Sigmoid colon (tissue), 7 donors: ENCODE measurements around the gene SLC9A9. TPM values are rescaled to one million over a fixed set of nuclear protein-coding genes. Genes with fewer than 3 reads are reported as not detected.

Experiments
- DNase-seq: peaks from one replicate; pipeline ENCODE4 v3.0.0-alpha.2; 2019
- H3K27ac ChIP-seq, 4 donors: fragments of 200-600 bp; sonication (generic); one replicate each; pipeline ENCODE4 v1.5.1; 2016 to 2019; ENCODE audit warnings: mild to moderate bottlenecking in 1 of 4
- H3K27me3 ChIP-seq, 3 donors: fragments of 200-600 bp; sonication (generic); one replicate each; pipeline ENCODE4 v1.5.1; 2019; ENCODE audit warnings: mild to moderate bottlenecking in 1 of 3
- H3K36me3 ChIP-seq, 4 donors: fragments of 200-600 bp; sonication (generic); one replicate each; pipeline ENCODE4 v1.5.1; 2016 to 2019
- H3K4me1 ChIP-seq, 4 donors: fragments of 200-600 bp; sonication (generic); one replicate each; pipeline ENCODE4 v1.5.1; 2017 to 2019
- H3K4me3 ChIP-seq, 4 donors: fragments of 200-600 bp; sonication (generic); one replicate each; pipeline ENCODE4 v1.5.1; 2017 to 2019; ENCODE audit warnings: mild to moderate bottlenecking in 2 of 4, moderate library complexity in 1 of 4
- H3K9me3 ChIP-seq, 4 donors: fragments of 200-600 bp in 3 of 4; sonication (generic) in 3 of 4; one replicate each; pipeline versions ENCODE4 v1.5.1 to v1.6.1; 2013 to 2019
- EP300 ChIP-seq, 4 donors: sonication (generic); formaldehyde crosslinking; IDR thresholded peaks; one replicate each; pipeline ENCODE4 v1.6.1; 2017; ENCODE audit warnings: antibody characterized with exemption in 4 of 4
- POLR2A ChIP-seq, 2 donors: fragments of 450-650 bp; IDR thresholded peaks; one replicate each; pipeline ENCODE4 v1.6.1; 2016; ENCODE audit warnings: antibody characterized with exemption in 2 of 2, mild to moderate bottlenecking in 2 of 2, moderate library complexity in 2 of 2
- POLR2AphosphoS5 ChIP-seq, 4 donors: sonication (generic); formaldehyde crosslinking; IDR thresholded peaks; one replicate each; pipeline ENCODE4 v1.6.1; 2017; ENCODE audit warnings: antibody characterized with exemption in 4 of 4
- WGBS, 2 donors: extraction: QIAGEN DNeasy Blood & Tissue Kit; methylation state at CpG; one replicate each; pipeline ENCODE4 v1.1.7; 2013; 5-methylcytosine and 5-hydroxymethylcytosine counted together
- intact Hi-C: fragments of 100-400 bp; cut with DNase I; formaldehyde crosslinking; loops from one replicate; pipeline ENCODE4 v1.15.1; 2023
- polyA plus RNA-seq, 3 donors: library from polyadenylated mRNA; stranded (reverse); fragments of 200-250 nt; gene quantifications; one replicate each; pipeline ENCODE4 v1.2.3, GENCODE V29; 2013
- total RNA-seq, 4 donors: library from RNA; depleted of rRNA; stranded (reverse); fragments of >200 nt; gene quantifications; one replicate each; pipeline ENCODE4 v1.1.0, GENCODE V29; 2016
- TF ChIP-seq, protein P1 (sequence below), 4 experiments: fragments of 450-650 bp in 3 of 4; fragments of 200-600 bp in 1 of 4; IDR thresholded peaks; one replicate each; pipeline ENCODE4 v1.5.1; 2016 to 2019; ENCODE audit warnings: antibody characterized with exemption in 4 of 4, mild to moderate bottlenecking in 3 of 4, moderate library complexity in 2 of 4
- donor health status: healthy with polysubstance abuse.
- donor health status: Bipolar disorder and iron deficiency.
- donor health status: healthy.

Gene SLC9A9
- total and polyA plus RNA-seq, 7 donors, result 2.4 to 29.9 (median 18.9) TPM

DNA sequence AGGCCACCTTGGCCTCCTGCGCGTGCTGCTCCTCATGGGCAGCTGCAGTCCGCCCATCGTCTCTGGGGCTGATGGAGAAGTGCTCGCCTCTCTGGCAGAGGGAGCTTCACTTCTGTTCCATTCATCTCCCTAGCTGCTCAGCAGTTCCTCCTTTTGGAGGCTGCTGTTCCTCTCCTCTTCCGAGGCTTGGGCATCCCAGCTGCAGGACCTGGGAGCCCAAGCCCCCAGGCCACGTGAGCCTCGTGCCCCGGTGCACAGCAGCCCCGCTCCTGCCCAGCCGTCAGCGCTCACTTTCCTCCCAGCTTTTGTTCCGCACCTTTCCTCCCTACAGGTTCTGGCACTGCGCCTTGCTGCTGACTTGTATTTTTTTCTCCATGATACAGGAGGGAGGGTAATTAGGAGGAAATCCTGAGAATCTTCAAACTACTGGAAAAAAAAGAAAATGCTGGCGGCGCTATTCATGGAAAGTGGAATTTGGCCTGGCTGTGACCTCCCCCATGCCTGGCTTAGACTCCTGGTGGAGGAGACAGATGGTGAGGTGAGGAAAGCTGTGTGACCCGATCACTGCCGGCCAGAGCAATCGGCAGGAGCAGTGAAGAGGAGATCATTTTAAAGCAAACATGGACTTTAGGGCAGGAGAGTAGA is 518.6 kb downstream of the SLC9A9 start:
- Histone ChIP-seq H3K27me3 (no peaks in the 10 kb centered on the region), H3K27ac (no peak overlapping the region), H3K4me1 (peaks cover 0 to 17% (median 0%) of the 10 kb centered on the region in 4 donors), H3K36me3 (no peaks in the 10 kb centered on the region), H3K9me3 (no peaks in the 10 kb centered on the region), H3K4me3 (no peak overlapping the region)
- intact Hi-C loops, result no loop called here
- no peak for TF ChIP-seq EP300 (IDR thresholded peaks at IDR 0.05)
- TF ChIP-seq POLR2AphosphoS5 (IDR thresholded peaks at IDR 0.05), result no peak
- TF ChIP-seq POLR2A (IDR thresholded peaks at IDR 0.05), result no peak
- TF ChIP-seq, protein P1, sequence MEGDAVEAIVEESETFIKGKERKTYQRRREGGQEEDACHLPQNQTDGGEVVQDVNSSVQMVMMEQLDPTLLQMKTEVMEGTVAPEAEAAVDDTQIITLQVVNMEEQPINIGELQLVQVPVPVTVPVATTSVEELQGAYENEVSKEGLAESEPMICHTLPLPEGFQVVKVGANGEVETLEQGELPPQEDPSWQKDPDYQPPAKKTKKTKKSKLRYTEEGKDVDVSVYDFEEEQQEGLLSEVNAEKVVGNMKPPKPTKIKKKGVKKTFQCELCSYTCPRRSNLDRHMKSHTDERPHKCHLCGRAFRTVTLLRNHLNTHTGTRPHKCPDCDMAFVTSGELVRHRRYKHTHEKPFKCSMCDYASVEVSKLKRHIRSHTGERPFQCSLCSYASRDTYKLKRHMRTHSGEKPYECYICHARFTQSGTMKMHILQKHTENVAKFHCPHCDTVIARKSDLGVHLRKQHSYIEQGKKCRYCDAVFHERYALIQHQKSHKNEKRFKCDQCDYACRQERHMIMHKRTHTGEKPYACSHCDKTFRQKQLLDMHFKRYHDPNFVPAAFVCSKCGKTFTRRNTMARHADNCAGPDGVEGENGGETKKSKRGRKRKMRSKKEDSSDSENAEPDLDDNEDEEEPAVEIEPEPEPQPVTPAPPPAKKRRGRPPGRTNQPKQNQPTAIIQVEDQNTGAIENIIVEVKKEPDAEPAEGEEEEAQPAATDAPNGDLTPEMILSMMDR (IDR thresholded peaks at IDR 0.05), result no peak
- no peak for DNase-seq
- 71 to 80% methylated on average over 19 of the region's 19 CpGs for WGBS, 2 donors

- H3K36me3 ChIP-seq, result no peaks in the 10 kb centered on the region
- TF ChIP-seq POLR2AphosphoS5 (IDR thresholded peaks at IDR 0.05), result no peak
- TF ChIP-seq, protein P1 (IDR thresholded peaks at IDR 0.05), result no peak
- TF ChIP-seq EP300 (IDR thresholded peaks at IDR 0.05), result no peak
- no peak for TF ChIP-seq POLR2A (IDR thresholded peaks at IDR 0.05)
- no peaks in the 10 kb centered on the region for H3K27me3 ChIP-seq
- no peak for DNase-seq
- WGBS, 2 donors, result 82 to 88% methylated on average over 5 of the region's 5 CpGs
- H3K4me1 ChIP-seq, result peaks cover 0 to 17% (median 0%) of the 10 kb centered on the region in 4 donors
- H3K4me3 ChIP-seq, result no peak overlapping the region
- H3K9me3 ChIP-seq, result no peaks in the 10 kb centered on the region
- intact Hi-C loops, result no loop called here
- H3K27ac ChIP-seq, result no peak overlapping the region
Measured at GRCh38 chr3:143328451-143328850, 519.8 kb downstream of the SLC9A9 start.

DNA sequence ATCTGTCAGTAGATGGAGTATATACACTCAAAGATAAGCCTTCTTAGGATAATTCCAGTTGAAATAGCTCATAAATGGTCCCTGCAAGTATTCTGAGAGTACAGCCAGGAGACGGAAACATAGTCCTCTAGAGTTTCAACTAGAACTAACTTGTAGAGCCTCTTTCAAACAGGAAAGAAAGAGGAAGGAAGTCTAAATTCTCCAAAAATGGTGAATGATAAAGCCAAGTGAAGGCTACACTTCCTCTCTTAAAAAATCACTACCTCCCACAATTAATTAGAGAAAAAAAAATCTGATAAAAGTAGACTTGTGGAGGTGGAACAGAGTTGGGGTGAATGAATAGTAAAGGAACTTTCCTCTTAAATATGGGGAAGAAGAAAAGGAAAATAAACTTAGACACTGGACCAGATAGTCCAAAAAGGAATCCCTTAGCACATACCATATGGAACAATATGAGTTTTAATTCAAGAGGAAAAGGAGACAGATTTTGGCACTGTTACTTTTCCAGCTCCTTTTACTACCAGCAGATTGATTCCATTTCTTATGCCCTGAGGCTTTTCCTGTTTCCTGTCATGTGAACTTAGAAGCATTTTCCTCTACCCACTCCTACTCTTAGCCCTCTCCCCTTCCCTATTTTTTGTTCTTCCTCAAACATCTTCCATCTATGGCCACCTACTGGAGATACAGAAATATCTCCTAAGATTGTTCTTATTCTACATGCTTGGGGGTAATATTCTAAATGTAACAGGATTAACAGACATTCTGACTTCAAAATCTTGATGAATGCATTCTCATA is 521.1 kb downstream of the SLC9A9 start:
- H3K4me1 ChIP-seq, result peaks cover 0 to 17% (median 0%) of the 10 kb centered on the region in 4 donors
- no peaks in the 10 kb centered on the region for H3K9me3 ChIP-seq
- no peaks in the 10 kb centered on the region for H3K36me3 ChIP-seq
- WGBS, 2 donors, result 54 to 91% methylated on average over 1 of the region's 1 CpG
- H3K27me3 ChIP-seq, result no peaks in the 10 kb centered on the region
- TF ChIP-seq EP300 (IDR thresholded peaks at IDR 0.05) (no peak), POLR2A (IDR thresholded peaks at IDR 0.05) (no peak), POLR2AphosphoS5 (IDR thresholded peaks at IDR 0.05) (no peak)
- TF ChIP-seq, protein P1 (IDR thresholded peaks at IDR 0.05), result no peak
- H3K4me3 ChIP-seq, result no peak overlapping the region
- intact Hi-C loops, result no loop called here
- H3K27ac ChIP-seq, result no peak overlapping the region
- DNase-seq, result no peak

DNA sequence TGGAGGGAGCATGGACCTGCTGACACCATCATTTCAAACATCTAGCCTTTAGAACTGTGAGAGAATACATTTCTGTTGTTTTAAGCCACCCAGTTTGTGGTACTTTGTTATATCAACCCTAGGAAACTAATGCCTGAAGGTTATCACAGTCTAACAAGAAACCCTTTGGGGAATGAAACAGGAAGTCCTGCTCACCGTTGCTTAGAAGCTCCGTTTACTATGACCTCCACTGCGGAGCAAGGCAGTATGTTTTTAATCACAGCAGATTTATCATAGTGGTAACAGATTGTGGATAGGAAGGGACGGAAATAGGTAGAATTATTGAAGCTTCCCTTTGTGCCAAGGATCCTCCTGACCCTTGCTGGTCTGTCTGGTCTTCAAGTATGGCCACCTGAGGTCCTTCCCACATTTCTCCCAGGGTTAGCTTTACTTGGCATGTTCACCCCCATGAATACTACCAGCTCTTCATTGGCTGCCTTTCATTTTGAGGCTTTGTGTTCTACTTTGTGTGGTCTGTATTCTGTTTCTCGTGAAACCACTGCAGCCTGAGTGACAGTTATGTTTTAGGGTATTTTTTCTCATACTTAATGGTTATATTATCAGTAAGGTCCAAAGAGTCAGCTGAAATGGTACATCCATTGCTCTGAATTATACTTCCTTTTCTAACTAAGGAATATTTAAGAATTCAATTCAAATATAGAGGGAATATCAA is 527.1 kb downstream of the SLC9A9 start:
- Histone ChIP-seq H3K36me3 (no peaks in the 10 kb centered on the region), H3K27me3 (no peaks in the 10 kb centered on the region), H3K27ac (no peak overlapping the region), H3K9me3 (no peaks in the 10 kb centered on the region), H3K4me1 (no peaks in the 10 kb centered on the region), H3K4me3 (no peak overlapping the region)
- DNase-seq, result no peak
- TF ChIP-seq POLR2AphosphoS5 (IDR thresholded peaks at IDR 0.05) (no peak), POLR2A (IDR thresholded peaks at IDR 0.05) (no peak), EP300 (IDR thresholded peaks at IDR 0.05) (no peak)
- TF ChIP-seq, protein P1 (IDR thresholded peaks at IDR 0.05), result no peak
- intact Hi-C loops, result no loop called here
- 70 to 88% methylated on average over 5 of the region's 5 CpGs for WGBS, 2 donors
